A673 (cell line): ENCODE measurements around the gene NUP155. TPM values are rescaled to one million over a fixed set of nuclear protein-coding genes. Genes with fewer than 3 reads are reported as not detected.

Source experiments
- BruUV-seq: library from RNA; stranded (reverse); fragments of 400-500 nt; replicated peaks from 2 replicates; lab custom pipeline; 2021; lab: Mats Ljungman, UMichigan
- CTCF ChIA-PET: fragments of 300-600 bp; sonication (Branson Sonifier 250); formaldehyde crosslinking; loops from one replicate; lab custom pipeline; 2022; ENCODE audit warnings: antibody characterized with exemption; lab: Charles Lee
- POLR2A ChIA-PET: fragments of 300-600 bp; sonication (Branson Sonifier 250); formaldehyde crosslinking; loops from one replicate; lab custom pipeline; 2022; ENCODE audit warnings: antibody characterized with exemption; ENCODE audit not compliant: low non-redundant PET; lab: Charles Lee
- DNase-seq: peaks from one replicate; pipeline ENCODE4 v3.0.0-alpha.2; 2015; ENCODE audit warnings: low spot score
- H3K27ac ChIP-seq: fragments of 200-600 bp; sonication (generic); 2 replicates; pipeline ENCODE4 v1.5.1; 2016; ENCODE audit warnings: mixed run types, low read depth, mild to moderate bottlenecking, mixed read lengths, antibody characterized with exemption, low read length; ENCODE audit not compliant: poor library complexity, severe bottlenecking
- H3K27me3 ChIP-seq: fragments of 200-600 bp; sonication (generic); replicated peaks from 2 replicates; pipeline ENCODE4 v1.6.1; 2017; ENCODE audit warnings: mixed run types, low read depth, mild to moderate bottlenecking, mixed read lengths, antibody characterized with exemption, low read length; ENCODE audit not compliant: insufficient read depth, poor library complexity
- H3K36me3 ChIP-seq: fragments of 200-600 bp; sonication (generic); 2 replicates; pipeline ENCODE4 v1.6.1; 2016; ENCODE audit warnings: mixed run types, mild to moderate bottlenecking, mixed read lengths, antibody characterized with exemption, low read length; ENCODE audit not compliant: insufficient read depth, poor library complexity, severe bottlenecking
- H3K4me1 ChIP-seq: fragments of 200-600 bp; sonication (generic); 2 replicates; pipeline ENCODE4 v1.6.1; 2017; ENCODE audit warnings: mixed run types, mild to moderate bottlenecking, mixed read lengths, antibody characterized with exemption, low read length; ENCODE audit not compliant: insufficient read depth, poor library complexity, severe bottlenecking
- H3K4me3 ChIP-seq: fragments of 200-600 bp; sonication (generic); 2 replicates; pipeline ENCODE4 v1.5.1; 2016; ENCODE audit warnings: low read depth, mixed run types, mild to moderate bottlenecking, mixed read lengths, low read length; ENCODE audit not compliant: poor library complexity, severe bottlenecking
- H3K9me3 ChIP-seq: fragments of 200-600 bp; sonication (generic); 2 replicates; pipeline ENCODE4 v1.6.1; 2016; ENCODE audit warnings: mixed run types, low read depth, mild to moderate bottlenecking, mixed read lengths, antibody characterized with exemption, low read length; ENCODE audit not compliant: poor library complexity, severe bottlenecking
- CTCF ChIP-seq: fragments of 300-800, 200-600 bp; sonication (generic); conservative IDR thresholded peaks from 2 replicates; pipeline ENCODE4 v1.5.1; 2017; ENCODE audit warnings: low read depth, mild to moderate bottlenecking, antibody characterized with exemption, low read length, moderate library complexity, mixed read lengths
- EZH2 ChIP-seq: fragments of 200-600 bp; sonication (generic); IDR thresholded peaks from 2 replicates; pipeline ENCODE4 v1.6.1; 2017; ENCODE audit warnings: borderline replicate concordance, low read depth, mild to moderate bottlenecking, mixed read lengths, antibody characterized with exemption, low read length; ENCODE audit not compliant: poor library complexity, severe bottlenecking
- intact Hi-C: fragments of 100-400 bp; cut with micrococcal nuclease; formaldehyde crosslinking; loops from one replicate; pipeline ENCODE4 v1.10.0; 2022; ENCODE audit not compliant: unreplicated experiment
- total RNA-seq: library from RNA; stranded (reverse); gene quantifications from 2 replicates; pipeline ENCODE4 v1.2.3, GENCODE V29; 2021

The NUP155 gene
- total RNA-seq, 1 experiment from 2014 or later, result 91.9 TPM

- TF ChIP-seq EZH2, result no peak
- no peak for TF ChIP-seq CTCF
- Histone ChIP-seq H3K4me1 (peaks cover 6% of the 10 kb centered on the region), H3K27ac (no peak overlapping the region), H3K27me3 (no peaks in the 10 kb centered on the region), H3K36me3 (no peaks in the 10 kb centered on the region), H3K9me3 (no peaks in the 10 kb centered on the region), H3K4me3 (no peak overlapping the region)
- POLR2A ChIA-PET, result interaction anchor here (0.7 kb wide), 1 partner anchor 16 kb away, joined by 3 read pairs; no protein-coding TSS in a partner anchor
- intact Hi-C loops, result loop anchor here (2.0 to 10.0 kb wide), 5 partner anchors 140 to 780 kb away; no protein-coding TSS in a partner anchor
- no peak for DNase-seq
- CTCF ChIA-PET, result interaction anchor here (1.1 to 1.5 kb wide), 3 partner anchors 16 to 424 kb away, joined by 4 to 5 read pairs (median 4); no protein-coding TSS in a partner anchor
- BruUV-seq, result no TSS peak
Observed at GRCh38 chr5:37412515-37412914, 41.6 kb upstream of the NUP155 start.

GRCh38 chr5:37400501-37400900 lies 29.6 kb upstream of the NUP155 start:
- Histone ChIP-seq H3K27me3 (no peaks in the 10 kb centered on the region), H3K4me3 (no peak overlapping the region), H3K9me3 (no peaks in the 10 kb centered on the region), H3K4me1 (no peaks in the 10 kb centered on the region), H3K36me3 (peaks cover 8% of the 10 kb centered on the region), H3K27ac (no peak overlapping the region)
- no TSS peak for BruUV-seq
- POLR2A ChIA-PET, result no interaction called here
- intact Hi-C loops, result no loop called here
- CTCF ChIA-PET, result interaction anchor here (0.6 kb wide), 2 partner anchors 175 to 448 kb away, joined by 3 to 4 read pairs; no protein-coding TSS in a partner anchor
- TF ChIP-seq CTCF (no peak), EZH2 (no peak)
- no peak for DNase-seq

- H3K4me1 ChIP-seq, result no peaks in the 10 kb centered on the region
- CTCF ChIA-PET, result no interaction called here
- intact Hi-C loops, result no loop called here
- no peak for DNase-seq
- H3K27ac ChIP-seq, result no peak overlapping the region
- POLR2A ChIA-PET, result no interaction called here
- no TSS peak for BruUV-seq
- no peaks in the 10 kb centered on the region for H3K9me3 ChIP-seq
- peaks cover 32% of the 10 kb centered on the region for H3K36me3 ChIP-seq
- no peak for TF ChIP-seq CTCF
- TF ChIP-seq EZH2, result no peak
- H3K27me3 ChIP-seq, result no peaks in the 10 kb centered on the region
- H3K4me3 ChIP-seq, result no peak overlapping the region
Observed at GRCh38 chr5:37396352-37396751, 25.4 kb upstream of the NUP155 start.
